HG02588 (cell line): ENCODE measurements around the gene BICDL1.

Source experiments
- ATAC-seq: cut with Tn5 transposase; IDR thresholded peaks from one replicate; pipeline ENCODE4 v1.9.1; 2021; ENCODE audit warnings: mild to moderate bottlenecking, moderate library complexity; ENCODE audit not compliant: unreplicated experiment

Gene BICDL1

DNA sequence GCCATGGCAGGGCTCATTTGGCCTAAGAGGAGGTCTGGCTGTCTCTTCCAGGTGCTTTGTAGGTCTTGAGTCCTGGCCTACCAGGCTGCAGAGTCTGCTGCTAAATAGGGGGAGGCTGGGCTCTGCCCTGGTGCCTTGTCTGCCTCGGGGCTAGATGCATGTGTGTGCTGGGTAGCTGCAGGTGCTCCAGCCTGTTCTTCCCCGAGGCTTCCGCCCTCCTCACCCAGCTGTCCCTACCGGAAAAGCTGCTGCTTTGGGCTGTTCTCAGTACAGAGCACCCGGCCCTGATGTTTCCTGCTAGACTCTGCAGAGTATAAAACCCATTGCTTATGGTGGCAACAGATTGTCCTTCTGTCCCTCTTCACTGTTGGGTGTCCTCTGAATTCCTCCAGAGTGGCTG is 89.8 kb downstream of the BICDL1 start:
- ATAC-seq, result no peak

DNA sequence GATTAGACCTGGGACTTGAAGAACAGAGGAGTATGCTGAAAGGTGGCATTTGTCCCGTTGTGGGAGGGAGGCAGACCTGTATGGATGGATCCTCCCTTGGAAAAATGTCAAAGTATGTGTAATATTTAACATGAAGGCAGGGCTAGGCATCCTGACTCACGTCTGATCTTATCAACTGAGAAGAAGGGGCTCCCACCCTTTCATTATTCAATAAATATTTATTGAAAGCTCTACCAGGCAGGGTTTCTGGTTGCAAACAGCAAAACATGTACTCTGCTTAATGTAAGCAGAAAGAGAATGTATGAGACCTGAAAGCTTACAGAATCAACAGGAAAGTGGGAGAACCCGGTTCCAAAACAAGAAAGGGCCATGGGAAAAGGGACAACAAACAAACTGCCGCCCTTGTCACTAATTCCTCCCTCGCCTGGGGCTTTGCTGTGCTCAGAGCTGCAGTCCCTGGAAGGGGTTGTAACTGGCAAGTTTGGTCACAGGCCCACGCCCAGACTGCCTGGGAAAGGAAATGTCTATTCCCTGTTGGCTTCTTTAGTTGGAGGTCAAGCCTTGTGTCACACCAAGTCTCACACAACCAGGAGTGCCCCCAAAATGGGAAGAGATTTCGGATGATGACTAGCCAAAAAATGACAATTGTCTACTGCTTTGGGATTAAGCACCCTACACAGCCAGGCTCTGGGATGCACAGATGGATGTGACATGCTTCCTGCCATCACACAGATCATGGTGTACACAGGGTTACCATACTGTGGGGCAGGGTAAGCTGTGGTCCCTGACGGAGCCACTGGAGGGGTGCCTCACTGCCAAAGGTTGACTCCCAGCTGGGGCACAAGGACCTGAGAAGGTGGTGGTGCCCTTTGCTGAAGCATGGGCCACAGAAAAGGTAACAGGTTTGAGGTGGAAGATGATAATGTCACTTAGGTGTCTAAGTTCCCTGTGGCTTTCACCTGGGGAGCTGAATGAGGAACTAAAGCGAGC is 90.7 kb downstream of the BICDL1 start:
- ATAC-seq, result no peak

DNA sequence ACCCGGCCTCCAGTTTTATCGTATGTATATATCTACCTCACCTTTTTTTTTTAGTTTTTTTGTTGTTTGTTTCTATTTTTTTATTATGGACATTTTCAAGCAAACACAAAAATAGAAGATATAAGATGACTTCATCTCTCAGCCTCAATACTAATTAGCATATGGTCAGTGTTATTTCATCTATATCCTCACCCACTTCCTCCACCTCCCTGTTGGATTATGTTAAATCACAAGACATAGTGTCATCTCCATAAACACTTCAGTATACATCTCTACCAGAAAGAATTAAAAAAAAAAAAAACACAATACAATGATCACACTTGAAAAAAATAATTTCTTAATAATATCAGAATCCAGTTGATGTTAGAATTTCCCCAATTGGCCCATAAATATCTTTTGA is 92.6 kb downstream of the BICDL1 start:
- no peak for ATAC-seq

DNA sequence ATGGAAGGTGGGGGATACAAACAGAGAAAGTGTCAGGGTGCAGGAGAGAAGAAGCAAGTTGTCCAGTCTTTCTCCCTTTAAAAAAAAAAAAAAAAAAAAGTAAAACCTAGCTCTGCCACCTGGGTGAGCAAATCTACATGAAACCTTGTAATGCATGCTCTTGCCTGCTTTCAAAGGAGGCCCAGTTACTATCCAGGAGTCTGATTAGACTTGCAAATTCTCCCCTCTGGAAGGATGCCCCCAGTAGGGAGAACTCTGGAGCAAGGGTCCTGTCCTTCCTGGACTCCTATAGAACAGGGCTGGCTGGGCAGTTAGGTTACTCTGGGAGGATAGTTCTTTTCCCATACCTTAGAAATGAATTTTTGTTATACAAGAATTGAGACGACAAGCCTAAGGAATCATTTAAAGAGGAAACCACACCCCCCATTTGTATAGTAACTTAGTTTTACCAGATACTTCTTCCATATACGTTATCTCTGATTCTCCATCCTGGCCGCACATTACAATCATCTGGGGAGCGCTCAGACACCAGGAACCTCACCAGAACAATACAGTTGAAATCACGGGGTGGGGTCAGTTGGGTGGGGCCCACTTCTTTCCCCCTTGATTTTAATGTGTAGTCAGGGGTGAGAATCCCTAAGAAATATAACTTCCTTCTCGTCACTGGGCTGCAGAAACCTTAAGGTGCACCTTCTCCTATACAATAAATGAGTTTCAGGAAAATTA is 97.0 kb downstream of the BICDL1 start:
- no peak for ATAC-seq

- peak; percentile 97 for ATAC-seq
Observed at GRCh38 chr12:120086801-120087621, 98.0 kb downstream of the BICDL1 start.

- ATAC-seq, result no peak
Observed at GRCh38 chr12:120089105-120089504, 100.1 kb downstream of the BICDL1 start.

DNA sequence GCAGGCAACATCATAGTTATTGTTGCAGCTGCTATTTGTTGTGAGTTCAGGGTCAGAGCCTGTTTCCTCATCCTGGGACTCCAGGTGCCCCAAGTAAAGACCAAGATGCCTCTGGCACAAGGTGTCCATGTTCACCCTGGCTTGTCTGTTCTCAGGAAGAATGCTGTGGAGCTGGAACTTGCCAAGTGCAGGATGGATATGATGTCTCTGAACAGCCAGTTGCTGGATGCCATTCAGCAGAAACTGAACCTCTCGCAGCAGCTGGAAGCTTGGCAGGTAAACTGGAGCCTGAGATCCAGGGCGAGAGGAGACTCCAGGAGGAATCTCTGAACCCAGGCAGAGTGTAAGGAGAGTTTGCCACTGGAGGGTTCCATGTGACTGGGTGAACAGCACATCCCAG is 100.8 kb downstream of the BICDL1 start:
- no peak for ATAC-seq

- no peak for ATAC-seq
Observed at GRCh38 chr12:120090206-120090605, 101.2 kb downstream of the BICDL1 start.

- ATAC-seq, result no peak
Observed at GRCh38 chr12:120090626-120091295, 101.7 kb downstream of the BICDL1 start.

- ATAC-seq, result no peak
Observed at GRCh38 chr12:120091371-120092090, 102.5 kb downstream of the BICDL1 start.

DNA sequence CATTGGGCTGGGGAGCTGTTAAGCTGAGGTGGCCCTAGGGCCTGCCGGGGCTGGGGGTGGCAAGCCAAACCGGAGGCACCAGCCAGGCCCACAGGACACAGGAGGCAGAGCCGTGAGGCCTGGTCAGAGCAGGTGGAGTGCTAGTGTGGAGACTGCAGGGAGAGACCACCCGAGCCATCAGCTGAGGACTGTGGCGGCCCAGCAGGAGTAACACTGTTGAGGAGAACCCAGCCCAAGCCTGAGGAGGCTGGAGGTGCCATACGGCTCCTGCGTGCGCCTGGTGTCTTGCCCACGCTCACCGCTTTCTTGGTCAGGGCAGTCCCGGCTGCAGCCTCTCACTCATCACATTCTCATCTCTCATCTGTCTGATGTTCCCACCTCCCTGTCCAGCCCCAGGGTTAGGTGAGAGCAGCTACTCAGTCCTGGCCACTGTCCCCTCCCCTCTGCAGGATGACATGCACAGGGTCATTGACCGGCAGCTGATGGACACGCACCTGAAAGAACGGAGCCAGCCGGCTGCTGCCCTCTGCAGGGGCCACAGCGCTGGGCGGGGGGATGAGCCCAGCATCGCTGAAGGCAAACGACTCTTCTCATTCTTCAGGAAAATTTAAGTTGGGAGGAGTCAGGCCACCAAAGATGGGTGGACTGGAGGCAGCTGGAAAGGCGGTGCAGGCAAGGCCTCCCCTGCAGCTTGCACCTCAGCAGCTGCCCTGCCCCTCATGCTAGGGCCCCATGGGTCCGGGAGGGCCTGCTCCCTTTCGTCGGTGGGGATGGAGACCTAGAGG is 103.7 kb downstream of the BICDL1 start:
- no peak for ATAC-seq

DNA sequence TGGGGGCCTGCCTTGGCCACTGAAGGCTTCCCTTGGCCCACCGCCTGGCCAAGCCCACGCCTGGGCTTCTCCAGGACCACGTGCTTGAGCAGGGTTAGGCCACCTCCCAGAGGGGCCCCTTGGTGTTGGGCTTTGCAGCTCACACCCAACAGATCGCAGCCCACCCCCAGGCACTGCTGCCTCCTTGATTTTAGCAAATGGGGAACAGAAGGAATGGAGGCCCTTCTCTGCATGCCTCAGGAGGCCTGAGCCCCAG is 104.2 kb downstream of the BICDL1 start:
- ATAC-seq, result no peak

- ATAC-seq, result no peak
Observed at GRCh38 chr12:120093592-120094355, 104.7 kb downstream of the BICDL1 start.

- no peak for ATAC-seq
Observed at GRCh38 chr12:120094485-120094884, 105.4 kb downstream of the BICDL1 start.

DNA sequence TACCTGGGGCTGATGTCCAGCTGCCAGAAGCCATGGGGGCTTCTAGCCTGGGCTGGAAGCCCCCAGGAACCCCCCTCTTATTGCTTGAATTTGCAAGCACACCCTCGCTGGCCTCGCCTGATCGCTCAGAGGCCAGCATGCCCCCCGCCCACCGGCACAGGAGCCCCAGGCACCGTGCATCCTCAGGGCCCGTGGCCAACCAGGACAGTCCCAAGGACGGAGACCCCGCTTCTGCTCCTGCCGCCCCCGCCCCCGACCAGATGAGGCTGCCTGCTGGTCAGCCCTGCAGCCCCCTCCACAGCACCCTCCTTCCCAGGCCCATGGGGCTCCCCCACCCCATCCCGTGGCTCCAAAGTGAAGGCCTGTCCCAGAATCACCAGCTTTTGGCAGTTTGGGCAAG is 106.3 kb downstream of the BICDL1 start:
- ATAC-seq, result no peak

GRCh38 chr12:120095736-120096135 is 106.7 kb downstream of the BICDL1 start:
- ATAC-seq, result no peak

DNA sequence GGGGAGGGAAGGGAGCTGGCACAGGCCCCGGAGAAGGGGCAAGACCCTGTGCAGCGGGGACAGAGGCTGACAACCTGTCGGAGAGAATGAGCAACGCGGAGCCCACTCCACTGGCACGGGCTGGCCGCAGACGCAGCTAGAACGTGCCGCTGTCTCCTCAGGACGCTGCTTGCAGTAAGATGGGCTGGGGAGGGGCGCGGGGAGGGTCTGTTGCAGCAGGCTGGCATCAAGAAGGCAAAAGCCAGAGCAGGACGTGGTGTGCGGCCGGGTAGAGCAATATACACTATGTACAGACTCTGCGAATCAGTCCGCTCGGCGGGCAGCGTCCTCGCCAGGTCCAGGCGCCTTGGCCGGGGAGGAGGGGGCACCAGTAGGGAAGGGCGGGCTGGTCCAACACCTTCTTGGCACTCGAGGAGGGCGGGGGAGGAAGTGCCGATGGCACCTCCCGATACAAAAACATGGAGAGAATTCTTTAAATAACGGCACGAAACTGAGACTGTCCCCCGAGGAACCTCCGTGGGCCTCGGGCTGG is 107.7 kb downstream of the BICDL1 start:
- ATAC-seq, result no peak

DNA sequence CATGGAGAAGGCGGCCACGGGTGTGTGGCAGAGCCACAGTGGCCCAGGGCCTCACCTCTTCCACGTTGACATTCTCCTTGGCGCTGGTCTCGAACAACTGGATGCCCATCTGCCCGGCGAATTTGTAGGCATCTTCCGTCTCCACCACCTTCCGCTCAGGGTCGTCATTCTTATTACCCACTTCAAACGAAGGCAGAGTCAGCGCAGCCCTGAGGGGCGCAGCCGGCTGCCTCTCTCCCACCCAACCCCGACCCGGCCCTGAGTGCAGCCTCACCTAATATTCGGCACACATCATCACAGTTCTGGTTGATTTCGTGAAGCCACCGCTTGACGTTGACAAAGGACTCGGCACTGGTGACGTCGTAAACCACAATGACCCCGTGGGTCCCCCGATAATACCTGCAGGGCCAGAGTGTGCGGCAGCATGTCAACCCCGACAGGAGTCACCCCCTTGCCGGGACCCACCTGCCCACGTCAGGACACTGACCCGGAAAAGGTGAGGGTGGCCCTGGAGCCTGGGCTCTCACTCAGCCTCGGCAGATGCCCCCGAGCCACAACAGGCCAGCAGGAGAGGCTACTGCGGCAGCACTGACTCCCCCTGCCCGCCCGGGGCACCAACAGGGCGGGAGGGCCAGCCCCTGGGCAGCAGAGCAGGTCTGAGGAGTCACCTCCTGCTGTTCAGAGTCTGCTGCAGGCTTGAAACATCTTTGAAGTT is 109.9 kb downstream of the BICDL1 start:
- ATAC-seq, result no peak
